SK-N-MC (cell line): ENCODE measurements around the gene NOS1AP.

Experiments
- DNase-seq: peaks from one replicate; pipeline ENCODE4 v3.0.0-alpha.2; 2011; ENCODE audit warnings: low read depth, low spot score
- H3K27ac ChIP-seq: fragments of 200-600 bp; sonication (generic); 2 replicates; pipeline ENCODE4 v1.5.1; 2016; ENCODE audit warnings: mixed run types
- H3K36me3 ChIP-seq: fragments of 200-600 bp; sonication (generic); 2 replicates; pipeline ENCODE4 v1.6.1; 2017; ENCODE audit warnings: antibody characterized with exemption, low read length, mixed read lengths; ENCODE audit not compliant: insufficient read depth
- H3K4me3 ChIP-seq: fragments of 200-600 bp; sonication (generic); 2 replicates; pipeline ENCODE4 v1.5.1; 2016
- H3K9ac ChIP-seq: fragments of 200-600 bp; sonication (generic); 2 replicates; pipeline ENCODE4 v1.8.0; 2017; ENCODE audit warnings: mixed run types, mixed read lengths; ENCODE audit not compliant: insufficient read length
- H3K9me3 ChIP-seq: fragments of 200-600 bp; sonication (generic); 2 replicates; pipeline ENCODE4 v1.6.1; 2017; ENCODE audit warnings: low read depth, mild to moderate bottlenecking, antibody characterized with exemption, low read length, moderate library complexity, mixed read lengths
- EZH2 ChIP-seq: fragments of 200-600 bp; sonication (generic); IDR thresholded peaks from one replicate; pipeline ENCODE4 v1.6.1; 2017; ENCODE audit warnings: antibody characterized with exemption
- FOXP2 ChIP-seq: optimal IDR thresholded peaks from 2 replicates; pipeline ENCODE3; 2011; ENCODE audit warnings: mild to moderate bottlenecking, moderate library complexity; ENCODE audit not compliant: insufficient read depth; ENCODE audit errors: extremely low read length, control extremely low read depth
- POLR2AphosphoS5 ChIP-seq: IDR thresholded peaks from 2 replicates; pipeline ENCODE4 v1.6.1; 2012; ENCODE audit warnings: mild to moderate bottlenecking, low read depth, low read length, borderline replicate concordance

The NOS1AP gene

DNA sequence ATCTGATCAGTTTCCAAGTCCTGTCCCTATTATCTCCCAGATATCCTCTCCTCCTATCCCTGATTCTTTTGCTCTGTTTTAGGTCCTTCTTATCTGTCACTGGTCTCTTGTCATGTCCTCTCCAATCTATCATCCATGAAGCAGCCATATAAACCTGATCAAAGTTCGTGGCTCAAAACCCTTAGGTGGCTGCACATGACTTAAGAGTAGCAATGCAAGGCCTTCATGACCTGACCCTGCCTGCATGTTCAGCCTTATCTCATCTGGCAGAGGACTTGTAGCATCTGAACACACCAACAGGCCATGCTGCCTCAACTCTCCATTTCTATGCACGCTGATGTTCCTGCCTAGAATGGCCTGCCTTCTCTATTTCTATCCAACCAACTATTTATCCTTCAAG is 65.2 kb downstream of the NOS1AP start:
- TF ChIP-seq EZH2: no peak
- TF ChIP-seq POLR2AphosphoS5: no peak
- no peak for TF ChIP-seq FOXP2
- no peak overlapping the region for H3K27ac ChIP-seq
- no peak overlapping the region for H3K9ac ChIP-seq
- H3K4me3 ChIP-seq: no peak overlapping the region
- DNase-seq: no peak
- H3K9me3 ChIP-seq: no peaks in the 10 kb centered on the region
- no peaks in the 10 kb centered on the region for H3K36me3 ChIP-seq

DNA sequence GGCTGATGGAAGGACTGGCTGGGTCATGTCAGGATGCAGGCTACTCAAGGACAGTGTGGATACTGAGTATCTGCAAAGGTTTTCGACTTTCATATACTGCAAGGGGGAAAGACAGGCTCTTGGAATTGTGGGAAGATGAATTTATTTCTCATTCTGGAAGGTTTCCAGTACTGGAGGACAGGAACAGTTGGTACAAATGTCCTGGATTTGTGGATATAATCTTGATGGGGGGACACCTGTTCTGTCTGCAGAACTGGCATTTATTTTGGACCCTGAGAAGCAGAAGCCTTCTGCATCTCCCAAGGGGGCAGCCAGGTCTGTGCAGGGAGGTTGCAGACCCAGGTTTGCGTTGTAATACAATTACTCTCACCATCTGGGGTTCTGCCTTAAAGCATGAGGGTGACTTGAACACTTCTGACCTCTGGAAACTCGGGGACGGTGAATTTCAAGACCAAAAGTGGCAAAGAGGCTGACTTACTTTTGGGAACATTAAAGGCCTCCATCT is 65.8 kb downstream of the NOS1AP start:
- no peak for DNase-seq
- TF ChIP-seq EZH2: no peak
- Histone ChIP-seq H3K9ac (no peak overlapping the region), H3K4me3 (no peak overlapping the region), H3K27ac (no peak overlapping the region), H3K9me3 (no peaks in the 10 kb centered on the region), H3K36me3 (no peaks in the 10 kb centered on the region)

DNA sequence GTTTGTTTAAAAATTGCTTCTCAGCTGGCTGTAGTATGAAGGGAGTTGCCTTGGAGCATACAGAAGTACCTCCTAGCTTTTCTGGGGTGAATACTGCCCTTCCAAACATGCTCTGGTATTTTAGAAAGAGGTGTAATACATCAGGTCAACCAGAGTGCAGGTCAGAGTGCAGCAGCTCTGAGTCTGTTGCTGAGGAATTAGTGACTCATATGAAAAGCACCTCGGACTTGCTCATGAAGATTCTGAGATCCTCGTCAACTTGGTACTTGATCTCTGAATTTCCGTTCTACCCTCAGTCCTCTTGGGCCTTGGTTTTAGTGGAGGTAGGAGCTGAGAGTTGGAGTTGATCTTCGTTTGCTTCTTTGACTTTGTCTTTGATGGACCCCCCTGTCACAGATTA is 67.3 kb downstream of the NOS1AP start:
- TF ChIP-seq POLR2AphosphoS5: no peak
- TF ChIP-seq EZH2: no peak
- TF ChIP-seq FOXP2: no peak
- Histone ChIP-seq H3K36me3 (no peaks in the 10 kb centered on the region), H3K4me3 (no peak overlapping the region), H3K9ac (no peak overlapping the region), H3K9me3 (no peaks in the 10 kb centered on the region), H3K27ac (no peak overlapping the region)
- no peak for DNase-seq

DNA sequence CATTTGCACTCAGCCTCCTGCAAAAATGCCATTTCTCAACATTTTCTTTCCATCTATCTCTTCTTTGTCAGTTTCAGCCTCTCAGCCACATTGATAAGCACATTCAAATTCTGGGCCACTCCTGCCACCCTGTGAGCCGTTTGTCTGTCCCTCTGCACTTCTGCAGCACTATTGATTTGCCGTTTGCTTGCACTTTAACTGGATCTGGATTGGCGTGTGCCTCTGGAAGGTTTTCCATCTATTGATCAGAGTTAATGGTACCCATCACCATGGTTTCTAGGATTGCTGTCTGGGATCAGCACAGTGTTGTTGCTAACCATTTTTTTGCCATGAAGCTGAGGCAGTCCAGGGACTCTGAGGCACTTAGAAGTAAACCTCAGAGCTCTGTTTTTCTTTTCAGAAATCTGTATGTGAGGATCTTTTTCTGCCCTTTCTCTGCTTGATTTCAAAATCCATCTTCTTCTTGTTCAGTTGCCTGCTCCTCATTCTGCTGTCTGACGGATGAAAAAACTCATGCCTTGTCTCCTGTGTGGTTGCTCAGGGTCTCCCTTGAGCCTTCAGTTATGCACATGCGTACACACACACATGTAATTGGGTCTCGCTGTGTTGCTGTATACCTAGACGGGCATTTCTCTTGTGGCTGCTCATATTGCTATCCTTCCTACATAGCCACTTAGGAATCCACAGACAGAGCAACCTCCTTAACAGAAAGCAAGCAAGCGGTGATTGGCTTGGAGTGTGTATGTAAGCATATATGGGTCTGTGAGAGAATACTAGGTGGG is 67.9 kb downstream of the NOS1AP start:
- Histone ChIP-seq H3K4me3 (no peak overlapping the region), H3K9me3 (no peaks in the 10 kb centered on the region), H3K9ac (no peak overlapping the region), H3K36me3 (no peaks in the 10 kb centered on the region), H3K27ac (no peak overlapping the region)
- TF ChIP-seq FOXP2 (no peak), EZH2 (no peak), POLR2AphosphoS5 (no peak)
- DNase-seq: no peak

DNA sequence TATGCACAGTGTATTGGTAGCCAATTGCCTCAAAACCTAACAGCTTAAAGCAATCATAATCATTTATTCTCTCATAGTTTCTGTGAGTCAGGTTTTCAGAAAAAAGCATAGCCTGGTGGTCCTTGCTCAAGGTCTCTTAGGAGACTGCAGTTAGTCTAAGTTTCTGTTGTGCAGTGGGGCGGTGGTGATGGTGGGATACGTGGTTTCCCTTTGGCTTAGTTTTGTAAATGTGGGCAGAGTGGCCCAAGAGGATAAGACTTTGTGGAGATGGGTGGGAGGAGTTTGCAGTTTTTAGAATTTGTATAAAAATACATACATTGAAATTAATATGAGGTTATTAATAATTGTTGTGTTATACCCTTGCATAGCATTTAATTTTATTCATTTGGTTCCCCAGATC is 68.6 kb downstream of the NOS1AP start:
- no peak for TF ChIP-seq EZH2
- no peak for TF ChIP-seq POLR2AphosphoS5
- TF ChIP-seq FOXP2: no peak
- H3K27ac ChIP-seq: no peak overlapping the region
- no peak for DNase-seq
- H3K9me3 ChIP-seq: no peaks in the 10 kb centered on the region
- no peak overlapping the region for H3K4me3 ChIP-seq
- no peaks in the 10 kb centered on the region for H3K36me3 ChIP-seq
- H3K9ac ChIP-seq: no peak overlapping the region

DNA sequence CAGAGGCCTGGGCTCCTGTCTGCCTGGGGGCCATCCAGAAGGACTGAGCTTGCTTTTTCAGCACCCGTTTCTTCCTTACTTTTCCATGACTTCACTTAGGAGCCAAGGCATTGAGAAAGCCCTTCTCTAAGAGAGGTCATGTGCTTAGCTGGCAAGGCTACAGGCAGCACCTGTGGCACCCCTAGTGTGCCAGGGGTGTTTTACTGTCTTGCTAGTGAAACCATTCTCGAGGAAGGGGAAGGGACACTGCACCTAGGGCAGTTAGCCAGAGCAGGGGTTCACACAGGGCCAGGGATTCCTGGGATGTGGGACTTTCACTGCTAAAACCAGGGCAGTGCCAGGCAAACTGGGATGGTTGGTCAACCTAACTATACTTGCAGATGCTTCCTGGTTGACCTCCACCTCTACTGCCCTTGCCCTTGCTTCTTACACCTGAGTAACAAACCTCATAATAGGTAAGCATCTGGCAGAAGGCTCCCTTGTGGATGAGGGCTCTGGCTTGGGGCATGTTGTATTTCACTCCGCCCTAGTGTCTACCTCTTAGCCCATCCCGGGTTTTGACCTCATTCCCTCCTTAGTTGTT is 69.2 kb downstream of the NOS1AP start:
- no peak for DNase-seq
- Histone ChIP-seq H3K9ac (no peak overlapping the region), H3K27ac (no peak overlapping the region), H3K4me3 (no peak overlapping the region), H3K9me3 (no peaks in the 10 kb centered on the region), H3K36me3 (no peaks in the 10 kb centered on the region)
- no peak for TF ChIP-seq FOXP2
- no peak for TF ChIP-seq EZH2
- no peak for TF ChIP-seq POLR2AphosphoS5

DNA sequence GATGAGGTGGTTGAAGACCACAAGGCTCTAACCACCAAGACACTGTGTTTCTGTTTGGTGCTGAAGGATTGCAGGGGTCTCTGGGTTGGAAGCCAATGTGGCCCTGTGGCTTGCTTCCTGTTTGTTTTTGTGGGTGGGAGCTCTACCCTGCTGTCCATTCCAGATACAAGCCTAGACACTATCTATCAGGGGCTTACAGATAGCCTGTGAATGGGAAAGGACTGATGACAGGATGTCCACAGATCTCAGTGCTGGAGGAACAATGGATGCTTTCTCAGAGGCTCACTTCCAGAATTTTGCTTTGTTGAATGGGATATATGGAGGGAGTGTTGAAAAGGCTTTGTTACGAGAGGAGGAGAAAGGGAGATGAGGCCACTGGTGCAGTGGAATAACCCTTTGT is 69.7 kb downstream of the NOS1AP start:
- H3K9me3 ChIP-seq: no peaks in the 10 kb centered on the region
- no peaks in the 10 kb centered on the region for H3K36me3 ChIP-seq
- no peak overlapping the region for H3K9ac ChIP-seq
- DNase-seq: no peak
- no peak overlapping the region for H3K4me3 ChIP-seq
- no peak overlapping the region for H3K27ac ChIP-seq
- no peak for TF ChIP-seq FOXP2
- no peak for TF ChIP-seq EZH2
- no peak for TF ChIP-seq POLR2AphosphoS5

DNA sequence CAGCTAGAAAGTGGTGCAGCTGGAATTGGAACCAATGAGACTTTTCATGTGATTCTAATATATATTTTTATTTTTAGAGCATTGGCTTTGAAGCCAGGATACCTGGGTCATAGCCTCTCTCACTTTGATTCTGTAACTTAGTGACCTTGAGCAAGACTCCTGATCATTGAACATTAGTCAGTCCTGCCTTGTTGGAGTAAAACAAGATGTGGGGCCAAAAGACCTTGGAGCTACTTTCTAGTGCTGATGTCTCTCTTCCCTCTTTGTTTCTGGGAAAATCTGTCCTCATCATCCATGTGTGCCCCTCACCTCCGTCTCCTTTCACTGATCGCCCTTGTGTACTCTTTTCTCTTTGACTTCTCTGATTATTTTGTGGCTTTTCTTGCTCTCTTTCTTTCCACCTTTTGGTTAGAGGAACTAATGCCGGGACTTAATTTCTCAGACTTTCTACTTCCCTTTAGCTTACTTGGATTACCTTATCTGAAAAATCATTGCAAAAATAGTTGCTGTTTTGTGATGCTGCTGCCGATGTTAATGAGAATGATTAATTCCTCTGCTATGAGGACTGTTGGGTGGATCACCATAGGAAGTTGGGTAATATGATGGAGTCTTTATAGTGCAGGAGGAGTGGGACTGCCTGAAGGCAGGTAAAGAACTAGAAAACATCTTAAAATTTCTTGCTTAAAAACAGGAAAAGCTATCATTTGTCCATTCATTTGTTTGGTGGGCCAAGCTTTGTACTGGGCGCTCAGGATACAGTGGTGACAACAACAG is 72.0 kb downstream of the NOS1AP start:
- no peak overlapping the region for H3K27ac ChIP-seq
- no peak for DNase-seq

DNA sequence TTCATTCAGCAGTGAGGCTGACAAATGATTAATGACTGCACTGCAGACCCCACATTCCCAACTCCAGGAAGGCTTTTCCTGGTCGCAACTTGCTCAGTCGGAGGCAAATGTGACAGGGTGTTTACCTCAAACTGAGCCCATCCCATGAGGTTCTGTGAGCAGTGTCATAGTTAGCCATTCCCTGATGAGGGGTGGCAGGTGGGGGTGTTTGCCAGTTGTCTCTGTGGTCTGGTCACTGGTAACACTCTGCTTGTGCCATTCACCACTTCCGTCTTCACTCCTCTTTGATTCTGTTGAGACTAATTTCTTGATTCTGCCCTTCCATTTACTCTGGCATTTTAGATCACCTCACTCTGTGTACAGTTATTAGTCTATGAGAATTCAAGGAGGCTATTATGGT is 73.5 kb downstream of the NOS1AP start:
- H3K27ac ChIP-seq: no peak overlapping the region
- H3K36me3 ChIP-seq: no peaks in the 10 kb centered on the region
- H3K9me3 ChIP-seq: no peaks in the 10 kb centered on the region
- TF ChIP-seq POLR2AphosphoS5 (no peak), FOXP2 (no peak), EZH2 (no peak)
- H3K4me3 ChIP-seq: no peak overlapping the region
- no peak for DNase-seq
- no peak overlapping the region for H3K9ac ChIP-seq

More for the DNA sequence above, 72.0 kb downstream of the NOS1AP start:
- no peak for TF ChIP-seq POLR2AphosphoS5
- TF ChIP-seq EZH2: no peak
- TF ChIP-seq FOXP2: no peak
- Histone ChIP-seq H3K9ac (no peak overlapping the region), H3K9me3 (no peaks in the 10 kb centered on the region), H3K4me3 (no peak overlapping the region), H3K36me3 (no peaks in the 10 kb centered on the region)
